ENCODE data around the gene MRPL11. TPM values are rescaled to one million over a fixed set of nuclear protein-coding genes. Genes with fewer than 3 reads are reported as not detected.
A peak's percentile ranks its signal among the peaks of the same experiment; 100 is the strongest.
"Not testable (repeated sequence)": the region's sequence is repeated elsewhere in the genome, so short reads cannot be mapped to it uniquely, and the experiment has no call there.

The MRPL11 gene
- total RNA-seq, 1 donor from 2014 or later = 61.1 TPM

DNA sequence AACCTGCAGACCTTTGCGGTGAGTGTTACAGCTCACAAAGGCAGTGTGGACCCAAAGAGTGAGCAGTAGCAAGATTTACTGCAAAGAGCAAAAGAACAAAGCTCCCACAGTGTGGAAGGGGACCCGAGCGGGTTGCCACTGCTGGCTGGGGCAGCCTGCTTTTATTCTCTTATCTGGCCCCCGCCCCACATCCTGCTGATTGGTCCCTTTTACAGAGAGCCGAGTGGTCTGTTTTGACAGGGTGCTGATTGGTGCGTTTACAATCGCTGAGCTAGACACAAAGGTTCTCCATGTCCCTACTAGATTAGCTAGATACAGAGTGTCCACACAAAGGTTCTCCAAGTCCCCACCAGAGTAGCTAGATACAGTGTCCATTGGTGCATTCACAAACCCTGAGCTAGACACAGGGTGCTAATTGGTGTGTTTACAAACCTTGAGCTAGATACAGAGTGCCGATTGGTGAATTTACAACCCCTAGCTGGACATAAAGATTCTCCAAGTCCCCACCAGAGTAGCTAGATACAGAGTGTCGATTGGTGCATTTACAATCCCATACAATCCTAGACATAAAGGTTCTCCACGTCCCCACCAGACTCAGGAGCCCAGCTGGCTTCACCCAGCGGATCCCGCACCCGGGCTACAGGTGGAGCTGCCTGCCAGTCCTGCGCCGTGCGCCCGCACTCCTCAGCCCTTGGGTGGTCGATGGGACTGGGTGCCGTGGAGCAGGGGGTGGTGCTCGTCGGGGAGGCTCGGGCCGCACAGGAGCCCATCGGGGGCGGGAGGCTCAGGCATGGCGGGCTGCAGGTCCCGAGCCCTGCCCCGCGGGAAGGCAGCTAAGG lies 1.7 kb upstream of the MRPL11 start:
- intact Hi-C loops (cut with micrococcal nuclease); DNase-seq; ATAC-seq: not testable (repeated sequence)

DNA sequence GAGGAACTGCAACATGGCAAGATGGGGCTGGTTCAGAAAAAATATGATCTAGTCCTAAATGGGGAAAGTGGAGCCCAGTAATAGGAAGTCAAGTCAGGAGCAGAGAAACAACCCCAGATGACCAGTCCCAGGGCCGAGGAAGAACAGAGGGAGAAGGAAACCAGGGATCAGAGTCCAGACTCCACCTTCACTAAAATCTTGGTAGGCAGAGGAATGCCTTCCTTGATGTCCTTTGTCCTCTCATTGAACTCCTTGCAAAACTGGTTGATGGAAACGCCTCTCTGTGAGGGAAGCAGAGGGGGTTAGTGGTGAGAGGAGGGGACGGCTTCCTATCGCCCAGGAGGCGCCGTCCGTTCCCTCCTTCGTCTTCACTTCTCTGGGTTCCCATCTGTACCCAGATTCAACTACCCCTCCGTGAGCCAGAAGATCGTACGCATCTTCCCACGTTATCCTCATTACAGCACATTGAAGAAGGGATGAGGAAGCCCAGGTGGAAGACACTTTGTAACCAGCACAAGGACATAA lies 607 bp downstream of the MRPL11 start:
- intact Hi-C loops (cut with micrococcal nuclease) = no loop called here

GRCh38 chr11:66432597-66432996 lies 6.1 kb downstream of the MRPL11 start:
- intact Hi-C loops (cut with micrococcal nuclease) = no loop called here
- DNase-seq (no peak), ATAC-seq (no peak)

More for the DNA sequence above, 607 bp downstream of the MRPL11 start:
- no peak for DNase-seq
- ATAC-seq = no peak

DNA sequence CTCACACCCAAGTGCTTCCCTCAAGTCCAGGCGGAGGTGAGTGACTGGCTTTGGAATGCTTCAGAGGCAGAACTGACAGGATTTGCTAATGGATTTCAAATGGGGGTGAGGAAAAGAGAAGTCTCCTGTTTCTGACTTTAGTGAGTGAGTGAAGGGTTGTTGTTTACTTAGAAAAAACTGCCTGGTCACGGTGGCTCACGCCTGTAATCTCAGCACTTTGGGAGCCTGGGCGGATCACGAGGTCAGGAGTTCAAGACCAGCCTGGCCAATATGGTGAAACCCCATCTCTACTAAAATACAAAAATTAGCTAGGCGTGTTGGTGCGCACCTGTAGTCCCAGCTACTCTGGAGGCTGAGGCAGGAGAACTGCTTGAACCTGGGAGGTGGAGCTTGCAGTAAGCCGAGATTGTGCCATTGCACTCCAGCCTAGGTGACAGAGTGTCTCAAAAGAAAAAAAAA lies 6.7 kb downstream of the MRPL11 start:
- DNase-seq; ATAC-seq; intact Hi-C loops (cut with micrococcal nuclease): not testable (repeated sequence)

DNA sequence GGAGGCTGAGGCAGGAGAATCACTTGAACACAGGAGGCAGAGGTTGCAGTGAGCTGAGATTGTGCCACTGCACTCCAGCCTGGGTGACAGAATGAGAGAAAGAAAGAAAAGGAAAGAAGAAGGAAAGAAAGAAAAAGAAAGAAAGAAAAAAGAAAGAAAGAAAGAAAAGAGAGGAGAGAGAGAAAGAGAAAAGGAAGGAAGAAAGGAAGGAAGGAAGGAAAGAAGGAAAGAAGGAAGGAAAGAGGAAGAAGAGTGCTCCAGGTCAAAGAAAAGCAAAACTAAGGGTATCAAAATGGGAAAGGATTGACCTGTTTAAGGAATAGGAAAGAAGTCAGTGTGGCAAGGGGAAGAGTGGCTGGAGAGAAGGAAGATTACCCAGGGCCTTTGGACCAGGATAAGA lies 7.4 kb downstream of the MRPL11 start:
- ATAC-seq; intact Hi-C loops (cut with micrococcal nuclease); DNase-seq: not testable (repeated sequence)

GRCh38 chr11:66429983-66430602 lies 8.6 kb downstream of the MRPL11 start:
- ATAC-seq (peak; percentile 87), DNase-seq (peak; percentile 82)
- intact Hi-C loops (cut with micrococcal nuclease) = no loop called here

DNA sequence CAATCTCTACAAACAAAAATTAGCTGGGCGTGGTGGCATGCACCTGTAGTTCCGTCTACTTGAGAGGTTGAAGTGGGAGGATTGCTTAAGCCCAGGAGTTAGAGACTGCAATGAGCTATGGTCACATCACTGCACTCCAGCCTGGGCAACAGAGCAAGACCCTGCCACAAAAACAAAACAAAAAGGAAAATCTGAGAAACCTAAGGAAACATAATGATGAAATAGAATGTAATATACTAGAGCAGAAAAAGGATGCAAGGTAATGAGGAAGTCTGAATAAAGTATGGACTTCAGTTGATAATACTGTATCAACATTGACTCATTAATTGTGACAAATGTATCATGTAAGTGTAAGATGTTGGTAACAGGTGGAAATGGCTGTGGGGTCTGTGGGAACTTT lies 9.7 kb downstream of the MRPL11 start:
- ATAC-seq (no peak), DNase-seq (no peak)
- intact Hi-C loops (cut with micrococcal nuclease) = no loop called here

- DNase-seq (no peak), ATAC-seq (no peak)
- intact Hi-C loops (cut with micrococcal nuclease) = no loop called here
Measured at GRCh38 chr11:66426314-66426713, 12.3 kb downstream of the MRPL11 start.

DNA sequence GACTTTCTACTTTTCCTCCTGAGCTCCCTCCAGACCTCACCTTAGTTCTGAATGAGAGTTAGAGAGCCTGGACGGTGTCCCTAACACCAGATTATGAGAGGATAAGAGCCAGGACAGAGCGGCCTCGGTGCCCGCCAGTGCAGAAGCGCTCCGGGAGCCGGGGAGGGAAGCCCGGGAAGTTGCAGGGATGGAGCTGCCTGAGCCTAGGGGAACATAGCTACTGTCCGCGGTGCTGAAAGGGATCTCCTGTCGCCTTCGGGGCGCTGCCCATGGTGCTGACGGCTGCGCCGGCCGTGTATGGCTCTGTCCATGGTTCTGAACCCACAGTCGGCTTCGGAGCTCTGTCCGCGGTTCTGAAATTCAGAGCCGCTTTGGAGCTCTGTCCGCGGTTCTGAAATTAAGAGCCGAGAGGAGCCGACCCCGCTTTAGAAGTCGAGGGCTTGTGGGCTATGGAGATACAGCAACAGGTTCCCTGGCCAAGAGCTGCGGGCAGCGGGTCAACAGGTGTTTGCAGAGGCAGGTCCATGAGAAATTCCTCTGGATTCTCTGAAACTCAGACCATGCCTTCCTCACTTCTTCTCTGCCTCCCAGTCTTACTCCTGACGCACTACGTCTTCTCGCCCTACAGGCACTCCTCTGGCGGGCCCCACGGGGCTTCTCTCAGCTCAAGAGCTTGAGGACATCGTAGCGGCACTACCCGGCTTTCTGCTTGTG lies 17.0 kb downstream of the MRPL11 start:
- DNase-seq (peak; percentile 93), ATAC-seq (peak; percentile 89)
- intact Hi-C loops (cut with micrococcal nuclease) = no loop called here

- intact Hi-C loops (cut with micrococcal nuclease) = no loop called here
- ATAC-seq (no peak), DNase-seq (no peak)
Measured at GRCh38 chr11:66420671-66421476, 17.8 kb downstream of the MRPL11 start, which contains the start of gene NPAS4. NPAS4 (plus strand) TSS chr11:66421035; CDS start chr11:66421180, 145 bp downstream.

DNA sequence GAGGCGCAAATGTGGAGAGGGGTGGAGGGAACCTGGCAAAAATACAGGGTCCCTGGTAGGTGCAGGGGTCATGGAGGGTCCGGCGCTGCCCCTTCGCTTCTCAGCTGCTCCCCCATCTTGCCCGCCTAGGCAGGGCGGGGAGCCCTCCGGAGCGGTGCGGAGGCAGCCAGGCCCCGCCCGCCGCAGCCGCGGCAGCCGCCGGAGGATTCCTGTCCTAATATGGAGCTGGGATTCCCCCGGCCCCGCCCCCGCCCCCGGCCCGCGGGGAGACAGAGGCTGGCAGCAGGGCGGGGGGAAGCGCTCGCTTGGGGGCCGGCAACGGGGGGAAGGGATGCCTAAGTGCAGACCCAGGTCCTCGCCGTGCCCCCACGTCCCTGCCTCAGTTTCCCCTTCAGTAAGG lies 18.8 kb downstream of the MRPL11 start:
- intact Hi-C loops (cut with micrococcal nuclease) = loop anchor here (10.0 kb wide), 1 partner anchor 255 kb away; the partner anchor contains the start of gene RBM4B
- DNase-seq (no peak), ATAC-seq (no peak)

DNA sequence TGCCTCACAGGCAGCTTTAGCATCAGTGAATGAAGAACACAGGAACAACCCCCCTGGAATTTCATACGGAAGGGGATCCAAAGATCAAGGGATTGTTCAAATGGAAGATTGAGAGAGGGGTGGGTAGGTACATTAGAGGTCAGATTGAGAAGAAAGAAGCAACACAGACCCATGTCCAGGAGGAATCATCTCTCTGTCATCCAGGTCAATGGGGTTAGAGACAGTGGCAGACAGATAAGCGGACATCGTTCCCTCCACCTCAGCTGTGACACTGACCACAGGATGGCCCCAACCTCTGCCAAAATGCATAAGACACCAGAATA lies 19.7 kb downstream of the MRPL11 start:
- intact Hi-C loops (cut with micrococcal nuclease) = loop anchor here (10.0 kb wide), 1 partner anchor 256 kb away; the partner anchor contains the start of gene RBM4B
- no peak for DNase-seq
- ATAC-seq = no peak

DNA sequence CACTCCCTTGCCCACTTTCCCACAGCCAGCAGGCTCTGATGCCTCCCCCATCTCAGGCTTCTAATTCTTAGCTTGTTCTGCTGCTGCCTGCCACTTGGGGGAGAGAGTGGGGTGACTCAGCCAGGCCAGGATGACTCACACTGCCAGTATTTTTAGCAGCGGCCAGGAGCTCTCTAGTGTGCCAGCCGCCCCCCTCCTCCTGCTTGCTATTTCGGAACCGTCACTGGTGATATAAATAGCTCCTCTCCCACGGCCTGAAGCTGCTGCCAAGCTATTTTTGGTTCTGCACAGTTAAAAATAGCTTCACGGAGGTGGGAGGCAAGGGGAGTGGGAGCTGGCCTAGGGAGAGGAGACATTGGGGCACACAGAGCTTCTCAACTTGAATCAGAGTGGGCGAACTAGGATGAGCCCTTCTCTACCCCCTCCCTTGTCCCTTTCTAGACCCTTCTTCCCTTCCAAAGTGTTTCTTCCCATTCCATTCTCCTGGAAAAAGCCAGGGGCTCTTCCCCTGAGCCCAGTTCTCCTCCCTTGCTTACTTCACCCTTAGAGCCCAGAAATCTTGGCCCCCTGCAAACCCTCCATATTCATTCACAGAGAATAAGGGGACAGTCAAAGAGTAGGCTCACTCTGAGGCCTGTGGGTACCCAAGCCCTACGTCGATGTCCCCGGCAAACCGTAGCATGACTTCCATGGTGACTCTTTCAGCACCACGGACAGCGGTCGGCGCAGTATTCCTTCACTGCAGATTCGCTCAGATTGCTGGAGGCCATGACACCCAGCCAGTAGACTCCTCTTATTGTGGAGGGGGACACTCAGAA lies 20.3 kb downstream of the MRPL11 start:
- intact Hi-C loops (cut with micrococcal nuclease) = loop anchor here (10.0 kb wide), 1 partner anchor 256 kb away; the partner anchor contains the start of gene RBM4B
- ATAC-seq = peak; percentile 96
- DNase-seq = peak; percentile 85

- intact Hi-C loops (cut with micrococcal nuclease) = loop anchor here (10.0 kb wide), 1 partner anchor 258 kb away; the partner anchor contains the start of gene RBM4B
- ATAC-seq = no peak
- no peak for DNase-seq
Measured at GRCh38 chr11:66417000-66417399, 21.6 kb downstream of the MRPL11 start.

DNA sequence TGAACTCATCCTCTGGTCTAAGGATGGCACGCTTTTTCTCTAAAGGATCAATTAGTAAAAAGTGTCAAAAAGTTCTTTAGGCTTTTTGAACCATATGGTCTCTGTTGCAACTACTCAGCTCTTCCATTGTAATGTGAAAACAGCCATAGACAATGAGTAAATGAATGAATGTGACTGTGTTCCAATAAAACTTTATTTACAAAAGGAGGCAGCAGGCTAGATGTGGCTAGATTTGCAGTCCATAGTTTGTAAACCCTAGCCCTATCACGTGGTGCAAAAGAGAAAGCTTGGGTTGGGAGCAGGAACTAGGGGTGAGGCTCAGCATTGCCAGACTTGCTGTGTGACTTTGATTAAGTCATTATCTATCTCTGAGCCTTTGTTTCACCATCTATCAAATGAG lies 23.2 kb downstream of the MRPL11 start:
- no peak for DNase-seq
- ATAC-seq = no peak
- intact Hi-C loops (cut with micrococcal nuclease) = loop anchor here (10.0 kb wide), 1 partner anchor 259 kb away; the partner anchor contains the start of gene RBM4B

GRCh38 chr11:66414120-66414934 lies 24.3 kb downstream of the MRPL11 start:
- DNase-seq = no peak
- intact Hi-C loops (cut with micrococcal nuclease) = loop anchor here (10.0 kb wide), 1 partner anchor 260 kb away; the partner anchor contains the start of gene RBM4B

GRCh38 chr11:66413167-66413566 lies 25.5 kb downstream of the MRPL11 start:
- intact Hi-C loops (cut with micrococcal nuclease) = loop anchor here (10.0 kb wide), 1 partner anchor 262 kb away; the partner anchor contains the start of gene RBM4B
- DNase-seq (no peak), ATAC-seq (no peak)

More at GRCh38 chr11:66414120-66414934, 24.3 kb downstream of the MRPL11 start:
- no peak for ATAC-seq
